ENCODE data around the gene PAOX. TPM values are rescaled to one million over a fixed set of nuclear protein-coding genes. Genes with fewer than 3 reads are reported as not detected.

Gene PAOX
- total and polyA plus RNA-seq, 2 experiments from 2014 or later = 4.1 to 8.7 TPM

DNA sequence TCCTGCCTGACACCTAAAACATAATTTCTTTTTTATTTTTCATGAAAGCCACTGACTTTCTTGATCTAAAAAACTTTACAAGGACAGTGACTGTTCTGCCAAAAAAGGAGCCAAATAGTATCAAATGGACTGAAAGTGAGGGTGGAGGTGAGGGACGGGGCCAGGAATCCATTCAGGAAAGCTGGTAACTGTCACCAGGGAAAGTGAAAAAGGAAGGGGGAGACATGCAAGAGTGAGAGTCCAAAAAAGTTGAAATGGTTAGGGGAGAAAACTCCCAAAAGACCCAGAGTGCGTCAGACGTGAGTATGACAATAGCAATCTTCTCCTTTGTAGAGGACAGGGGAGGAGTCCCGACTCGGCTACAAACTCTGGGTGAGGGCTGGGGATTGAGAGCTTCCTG lies 34.8 kb upstream of the PAOX start:
- Mint-ChIP-seq H3K9me3 (peaks cover 5% of the 10 kb centered on the region; the same call in 2 of the 3 replicates), H3K36me3 (ENCODE audit: low read depth) (no peaks in the 10 kb centered on the region), H3K27ac (no peak overlapping the region), H3K4me3 (no peak overlapping the region), H3K4me1 (peaks cover 11% of the 10 kb centered on the region), H3K27me3 (ENCODE audit: insufficient read depth, low read depth, poor library complexity) (peaks cover 17% of the 10 kb centered on the region)
- H3K4me3 ChIP-seq = no peak overlapping the region
- no peaks in the 10 kb centered on the region for H3K27me3 ChIP-seq (ENCODE audit: insufficient read depth)
- no peak for ATAC-seq
- TF ChIP-seq CREB1 (CRISPR knock-in tag; IDR thresholded peaks at IDR 0.05; ENCODE audit: low read depth) (no peak), JUNB (IDR thresholded peaks at IDR 0.05; ENCODE audit: unreplicated experiment) (no peak), STAT1 (IDR thresholded peaks at IDR 0.05; ENCODE audit: unreplicated experiment) (no peak), EZH2phosphoT487 (IDR thresholded peaks at IDR 0.05; ENCODE audit: unreplicated experiment) (no peak), REST (IDR thresholded peaks at IDR 0.05; ENCODE audit: unreplicated experiment) (no peak)
- DNase-seq (ENCODE audit: low spot score) = no peak
- H3K4me2 ChIP-seq = no peak overlapping the region
- no peaks in the 10 kb centered on the region for H3K9me2 ChIP-seq (ENCODE audit: insufficient read depth)
- H3K36me3 ChIP-seq (ENCODE audit: insufficient read depth) = no peaks in the 10 kb centered on the region
- no peaks in the 10 kb centered on the region for H4K20me1 ChIP-seq (replicated peaks; ENCODE audit: insufficient read depth)
- H3K79me2 ChIP-seq (replicated peaks; ENCODE audit: insufficient read depth) = no peaks in the 10 kb centered on the region
- H3K27ac ChIP-seq (ENCODE audit: low read depth) = no peak overlapping the region
- no peaks in the 10 kb centered on the region; the same call in 1 of the 2 replicates for H3K4me1 ChIP-seq (ENCODE audit: insufficient read depth)
- H2AFZ ChIP-seq = no peak overlapping the region
- H3F3A ChIP-seq (replicated peaks; ENCODE audit: low read depth) = no peaks in the 10 kb centered on the region

- ATAC-seq = peak; percentile 3; the same call in 1 of the 3 replicates
- peak; percentile 37 for DNase-seq (ENCODE audit: low spot score)
- H3K27ac Mint-ChIP-seq = no peak overlapping the region
Observed at GRCh38 chr10:133346413-133346812, 32.6 kb upstream of the PAOX start.

More at GRCh38 chr10:133346413-133346812, 32.6 kb upstream of the PAOX start:
- H3K36me3 Mint-ChIP-seq (ENCODE audit: low read depth) = no peaks in the 10 kb centered on the region
- Histone ChIP-seq H3K27me3 (ENCODE audit: insufficient read depth) (no peaks in the 10 kb centered on the region), H2AFZ (no peak overlapping the region), H3K9me2 (ENCODE audit: insufficient read depth) (no peaks in the 10 kb centered on the region), H3K4me1 (ENCODE audit: insufficient read depth) (no peaks in the 10 kb centered on the region; the same call in 1 of the 2 replicates), H3F3A (replicated peaks; ENCODE audit: low read depth) (no peaks in the 10 kb centered on the region), H4K20me1 (replicated peaks; ENCODE audit: insufficient read depth) (no peaks in the 10 kb centered on the region), H3K4me2 (no peak overlapping the region), H3K79me2 (replicated peaks; ENCODE audit: insufficient read depth) (no peaks in the 10 kb centered on the region), H3K4me3 (no peak overlapping the region), H3K36me3 (ENCODE audit: insufficient read depth) (no peaks in the 10 kb centered on the region), H3K27ac (ENCODE audit: low read depth) (no peak overlapping the region)
- no peak overlapping the region for H3K4me3 Mint-ChIP-seq
- H3K9me3 Mint-ChIP-seq = peaks cover 5% of the 10 kb centered on the region; the same call in 2 of the 3 replicates
- H3K4me1 Mint-ChIP-seq = peaks cover 11% of the 10 kb centered on the region
- peaks cover 19% of the 10 kb centered on the region for H3K27me3 Mint-ChIP-seq (ENCODE audit: insufficient read depth, low read depth, poor library complexity)
- TF ChIP-seq EZH2phosphoT487 (IDR thresholded peaks at IDR 0.05; ENCODE audit: unreplicated experiment) (no peak), REST (IDR thresholded peaks at IDR 0.05; ENCODE audit: unreplicated experiment) (no peak), ZNF331 (CRISPR knock-in tag; IDR thresholded peaks at IDR 0.05; ENCODE audit: low read depth) (no peak), CTCF (conservative IDR thresholded peaks at IDR 0.05; ENCODE audit: low read depth in 2 of 2) (no peak), POLR2AphosphoS5 (IDR thresholded peaks at IDR 0.05; ENCODE audit: low read depth) (no peak), ETS1 (IDR thresholded peaks at IDR 0.05) (no peak), NANOG (IDR thresholded peaks at IDR 0.05; ENCODE audit: borderline replicate concordance) (no peak), ZNF114 (CRISPR knock-in tag; IDR thresholded peaks at IDR 0.05) (no peak), CREB1 (CRISPR knock-in tag; IDR thresholded peaks at IDR 0.05; ENCODE audit: low read depth) (no peak), JUNB (IDR thresholded peaks at IDR 0.05; ENCODE audit: unreplicated experiment) (no peak), EZH2 (IDR thresholded peaks at IDR 0.05; ENCODE audit: low read depth, unreplicated experiment) (no peak)

Data from GM23338 (cell line).